SK-N-SH (cell line): ENCODE data around the gene RND3. TPM values are rescaled to one million over a fixed set of nuclear protein-coding genes. Genes with fewer than 3 reads are reported as not detected.

ENCODE experiments used
- CTCF ChIA-PET: fragments of 300-600, 350-600 bp; formaldehyde crosslinking; extraction: SDS; loops from one replicate; lab custom pipeline; 2021; lab: Yijun Ruan, JAX
- POLR2A ChIA-PET: fragments of 350-600 bp; sonication (Branson Sonifier 250); formaldehyde crosslinking; extraction: SDS; loops from one replicate; lab custom pipeline; 2020; ENCODE audit warnings: antibody characterized with exemption, inconsistent platforms; lab: Yijun Ruan, JAX
- DNase-seq: peaks from one replicate; pipeline ENCODE4 v3.0.0; 2012
- H2AFZ ChIP-seq: fragments of 200-600 bp; sonication (generic); 2 replicates; pipeline ENCODE4 v1.8.1; 2016; ENCODE audit warnings: antibody characterized with exemption, mild to moderate bottlenecking, low read depth
- H3F3A ChIP-seq: fragments of 200-600 bp; sonication (generic); replicated peaks from 2 replicates; pipeline ENCODE3; 2016; ENCODE audit warnings: antibody characterized with exemption, mild to moderate bottlenecking; ENCODE audit not compliant: insufficient read depth
- H3K27ac ChIP-seq, 2 experiments: fragments of 200-500 bp in 1 of 2; fragments of 200-600 bp in 1 of 2; sonication (Bioruptor generic) in 1 of 2; sonication (generic), shearing (Covaris generic) in 1 of 2; 2 replicates each; pipeline versions ENCODE4 v1.5.1 to v1.6.1; 2014 to 2016; ENCODE audit warnings: low read depth in 2 of 2, inconsistent platforms in 1 of 2, low read length in 1 of 2, mild to moderate bottlenecking in 1 of 2, mixed read lengths in 1 of 2
- H3K27me3 ChIP-seq: fragments of 200-600 bp; sonication (generic), shearing (Covaris generic); 2 replicates; pipeline ENCODE4 v1.6.1; 2016; ENCODE audit warnings: mixed run types; ENCODE audit not compliant: insufficient read depth
- H3K36me3 ChIP-seq, 2 experiments: fragments of 200-500 bp in 1 of 2; fragments of 200-600 bp in 1 of 2; sonication (Bioruptor generic) in 1 of 2; sonication (generic) in 1 of 2; replicated peaks in 1 of 2; 2 replicates each; pipeline versions ENCODE3 to v1.5.1; 2014 to 2016; ENCODE audit warnings: low read length in 1 of 2, mild to moderate bottlenecking in 1 of 2; ENCODE audit not compliant: insufficient read depth in 2 of 2, control insufficient read depth in 1 of 2
- H3K4me1 ChIP-seq, 2 experiments: fragments of 200-500 bp in 1 of 2; fragments of 200-600 bp in 1 of 2; sonication (Bioruptor generic) in 1 of 2; sonication (generic), shearing (Covaris generic) in 1 of 2; 2 replicates each; pipeline versions ENCODE4 v1.5.1 to v1.6.1; 2014 to 2016; ENCODE audit warnings: low read depth in 1 of 2, low read length in 1 of 2, mixed run types in 1 of 2; ENCODE audit not compliant: insufficient read depth in 2 of 2, control insufficient read depth in 1 of 2
- H3K4me2 ChIP-seq: fragments of 200-600 bp; sonication (generic), shearing (Covaris generic); 2 replicates; pipeline ENCODE4 v1.6.1; 2017; ENCODE audit warnings: mixed run types
- H3K4me3 ChIP-seq, 2 experiments: fragments of 200-500 bp in 1 of 2; fragments of 200-600 bp in 1 of 2; sonication (Bioruptor generic) in 1 of 2; sonication (generic), shearing (Covaris generic) in 1 of 2; 2 replicates each; pipeline versions ENCODE4 v1.5.1 to v1.8.1; 2014 to 2016; ENCODE audit warnings: low read depth in 2 of 2, inconsistent platforms in 1 of 2, low read length in 1 of 2, mild to moderate bottlenecking in 1 of 2, mixed read lengths in 1 of 2, moderate library complexity in 1 of 2
- H3K79me2 ChIP-seq: fragments of 200-600 bp; sonication (generic); 2 replicates; pipeline ENCODE4 v1.8.1; 2017; ENCODE audit warnings: mild to moderate bottlenecking; ENCODE audit not compliant: insufficient read depth
- H3K9ac ChIP-seq: fragments of 200-600 bp; sonication (generic); 2 replicates; pipeline ENCODE4 v1.6.1; 2017; ENCODE audit warnings: mixed run types
- H3K9me2 ChIP-seq: fragments of 200-600 bp; sonication (generic); 2 replicates; pipeline ENCODE4 v1.6.1; 2017; ENCODE audit warnings: mixed run types
- H3K9me3 ChIP-seq: fragments of 200-600 bp; sonication (generic); 2 replicates; pipeline ENCODE4 v1.6.1; 2017; ENCODE audit warnings: mixed run types, mild to moderate bottlenecking, moderate library complexity
- H4K20me1 ChIP-seq: fragments of 200-600 bp; sonication (generic); 2 replicates; pipeline ENCODE4 v1.6.1; 2017; ENCODE audit warnings: mild to moderate bottlenecking, mixed run types; ENCODE audit not compliant: insufficient read depth
- ELF1 ChIP-seq: IDR thresholded peaks from 2 replicates; pipeline ENCODE4 v1.4.0; 2012
- EZH2phosphoT487 ChIP-seq: fragments of 200-600 bp; sonication (generic); IDR thresholded peaks from 2 replicates; pipeline ENCODE4 v1.6.1; 2017; ENCODE audit warnings: low read depth, mixed run types, mild to moderate bottlenecking, antibody characterized with exemption, moderate library complexity, borderline replicate concordance
- FOXM1 ChIP-seq: IDR thresholded peaks from 2 replicates; pipeline ENCODE4 v1.4.0; 2012; ENCODE audit warnings: low read depth, mild to moderate bottlenecking
- GABPA ChIP-seq: IDR thresholded peaks from 2 replicates; pipeline ENCODE4 v1.4.0; 2012; ENCODE audit warnings: low read depth, mild to moderate bottlenecking
- IRF3 ChIP-seq: fragments of 150-350 bp; IDR thresholded peaks from 2 replicates; pipeline ENCODE4 v1.6.1; 2016; ENCODE audit warnings: mild to moderate bottlenecking, low read depth, low read length
- JUND ChIP-seq: IDR thresholded peaks from 2 replicates; pipeline ENCODE4 v1.4.0; 2012
- MAX ChIP-seq: IDR thresholded peaks from 2 replicates; pipeline ENCODE4 v1.4.0; 2012; ENCODE audit warnings: low read depth
- MXI1 ChIP-seq: IDR thresholded peaks from 2 replicates; pipeline ENCODE4 v1.6.1; 2012; ENCODE audit warnings: mild to moderate bottlenecking, low read depth, low read length, improper control_type of control experiment
- NFIC ChIP-seq: IDR thresholded peaks from 2 replicates; pipeline ENCODE4 v1.4.0; 2012; ENCODE audit warnings: borderline replicate concordance
- PBX3 ChIP-seq: IDR thresholded peaks from 2 replicates; pipeline ENCODE4; 2012
- RAD21 ChIP-seq: IDR thresholded peaks from 2 replicates; pipeline ENCODE4 v1.6.1; 2012; ENCODE audit warnings: mild to moderate bottlenecking, low read length
- REST ChIP-seq: IDR thresholded peaks from 2 replicates; pipeline ENCODE4 v1.6.1; 2012; ENCODE audit warnings: mild to moderate bottlenecking, low read depth, low read length, moderate library complexity
- RFX5 ChIP-seq: IDR thresholded peaks from 2 replicates; pipeline ENCODE4 v1.6.1; 2012; ENCODE audit warnings: mild to moderate bottlenecking, improper control_type of control experiment, low read length
- YY1 ChIP-seq: IDR thresholded peaks from 2 replicates; pipeline ENCODE4 v1.4.0; 2012; ENCODE audit warnings: low read depth, mild to moderate bottlenecking
- ZBTB33 ChIP-seq: IDR thresholded peaks from 2 replicates; pipeline ENCODE4 v1.4.0; 2012; ENCODE audit warnings: low read depth, borderline replicate concordance
- WGBS: methylation state at CpG from one replicate; pipeline ENCODE4 v1.1.6; 2017; ENCODE audit warnings: low lambda C conversion rate; 5-methylcytosine and 5-hydroxymethylcytosine counted together
- polyA plus RNA-seq, 3 experiments: library from polyadenylated mRNA; depleted of rRNA; stranded (reverse); fragments of >200 nt; gene quantifications; 2 replicates each; pipeline ENCODE4 v1.2.3, GENCODE V29; 2012

Gene RND3
- polyA plus RNA-seq, 1 of the 3 experiments (the other 2 are of a cell fraction) = 49.7 TPM

- Histone ChIP-seq H3K9me3 (no peaks in the 10 kb centered on the region), H3K9me2 (no peaks in the 10 kb centered on the region), H3K79me2 (peaks cover 10% of the 10 kb centered on the region), H3K27ac (peak overlapping the region in 1 of 2 experiments; percentile 65; a peak in 2 of 4 replicates), H3K36me3 (no peaks in the 10 kb centered on the region), H4K20me1 (peaks cover under 1% of the 10 kb centered on the region; the same call in 1 of the 2 replicates), H3F3A (peaks cover 21% of the 10 kb centered on the region), H3K27me3 (no peaks in the 10 kb centered on the region), H3K9ac (peak overlapping the region; percentile 21; the same call in 1 of the 2 replicates), H3K4me2 (no peak overlapping the region), H2AFZ (no peak overlapping the region), H3K4me1 (peaks cover 0 to 19% of the 10 kb centered on the region in 2 experiments; a peak in 2 of 4 replicates), H3K4me3 (no peak overlapping the region)
- TF ChIP-seq REST (no peak), YY1 (no peak), ZBTB33 (no peak)
- DNase-seq = no peak
- POLR2A ChIA-PET = no interaction called here
- CTCF ChIA-PET = no interaction called here
- WGBS = 57% methylated on average over 2 of the region's 2 CpGs
Measured at GRCh38 chr2:150491430-150491829, 4.0 kb upstream of the RND3 start.

- Histone ChIP-seq H3F3A (peaks cover 11% of the 10 kb centered on the region), H3K4me3 (no peak overlapping the region), H3K79me2 (peaks cover 20% of the 10 kb centered on the region), H2AFZ (no peak overlapping the region), H3K4me1 (peaks cover 0 to 17% of the 10 kb centered on the region in 2 experiments; a peak in 2 of 4 replicates), H3K9me3 (no peaks in the 10 kb centered on the region), H4K20me1 (peaks cover 9% of the 10 kb centered on the region), H3K27me3 (no peaks in the 10 kb centered on the region), H3K9ac (no peak overlapping the region), H3K9me2 (no peaks in the 10 kb centered on the region), H3K27ac (no peak overlapping the region), H3K36me3 (peaks cover 0 to 4% of the 10 kb centered on the region in 2 experiments), H3K4me2 (no peak overlapping the region)
- TF ChIP-seq RAD21 (no peak), RFX5 (no peak), JUND (no peak), MXI1 (no peak), ZBTB33 (no peak), PBX3 (no peak), ELF1 (no peak), EZH2phosphoT487 (no peak), NFIC (no peak), GABPA (no peak), MAX (no peak), YY1 (no peak), IRF3 (no peak), FOXM1 (no peak)
- no peak for DNase-seq
- 97% methylated on average over 6 of the region's 6 CpGs for WGBS
- POLR2A ChIA-PET = no interaction called here
- CTCF ChIA-PET = no interaction called here
Measured at GRCh38 chr2:150490466-150490865, 3.0 kb upstream of the RND3 start.
